ENCODE results near the gene PTRHD1. TPM values are rescaled to one million over a fixed set of nuclear protein-coding genes. Genes with fewer than 3 reads are reported as not detected.

PTRHD1 gene
- total RNA-seq, 5 donors from 2014 or later (not counting 1 experiment from before 2014, with no cell fraction given) = 13.6 to 20.1 (median 14.9) TPM

GRCh38 chr2:24744356-24744755, 48.8 kb downstream of the PTRHD1 start:
- ChIA-PET POLR2A (no interaction called here), CTCF (no interaction called here)
- no peaks in the 10 kb centered on the region for H3K27me3 Mint-ChIP-seq
- no peaks in the 10 kb centered on the region for H3K27me3 ChIP-seq (replicated peaks in 1 of 2; ENCODE audit: control insufficient read depth in 2 of 2, extremely low read depth in 1 of 2, insufficient read depth in 2 of 2, low read length in 1 of 2)
- peaks cover 19 to 22% (median 20%) of the 10 kb centered on the region in 3 donors for H3K4me1 Mint-ChIP-seq
- no peak overlapping the region for H3K4me3 ChIP-seq (ENCODE audit: control insufficient read depth in 1 of 2, extremely low read depth in 1 of 2, low read length in 1 of 2)
- peaks cover 32% of the 10 kb centered on the region for H3K36me3 Mint-ChIP-seq
- no CpG with 5 or more reads among the region's 1 CpG for WGBS (ENCODE audit: insufficient coverage)
- no peak overlapping the region for H3K27ac Mint-ChIP-seq
- peaks cover 3 to 7% of the 10 kb centered on the region in 2 experiments for H3K4me1 ChIP-seq (ENCODE audit: control insufficient read depth in 1 of 2, extremely low read depth in 1 of 2, insufficient read depth in 2 of 2, low read length in 2 of 2)
- H3K9me3 Mint-ChIP-seq = no peaks in the 10 kb centered on the region
- no peak for ATAC-seq (replicated peaks in 1 of 4)
- no peak overlapping the region for H3K4me3 Mint-ChIP-seq
- no peak overlapping the region for H3K27ac ChIP-seq (ENCODE audit: low read length)
- DNase-seq = no peak
- peaks cover 0 to 18% of the 10 kb centered on the region in 2 donors for H3K36me3 ChIP-seq (ENCODE audit: control insufficient read depth in 2 of 2, extremely low read depth in 1 of 2, insufficient read depth in 1 of 2, low read length in 1 of 2)
- H3K9me3 ChIP-seq = no peaks in the 10 kb centered on the region

- ATAC-seq (replicated peaks in 1 of 4) = peak in 2 of 4 experiments; percentile 36 to 50
- Histone ChIP-seq H3K27me3 (replicated peaks in 1 of 2; ENCODE audit: control insufficient read depth in 2 of 2, extremely low read depth in 1 of 2, insufficient read depth in 2 of 2, low read length in 1 of 2) (no peaks in the 10 kb centered on the region), H3K36me3 (ENCODE audit: control insufficient read depth in 2 of 2, extremely low read depth in 1 of 2, insufficient read depth in 1 of 2, low read length in 1 of 2) (peaks cover 0 to 18% of the 10 kb centered on the region in 2 donors), H3K9me3 (no peaks in the 10 kb centered on the region), H3K27ac (ENCODE audit: low read length) (no peak overlapping the region), H3K4me3 (ENCODE audit: control insufficient read depth in 1 of 2, extremely low read depth in 1 of 2, low read length in 1 of 2) (no peak overlapping the region), H3K4me1 (ENCODE audit: control insufficient read depth in 1 of 2, extremely low read depth in 1 of 2, insufficient read depth in 2 of 2, low read length in 2 of 2) (peaks cover 3 to 5% of the 10 kb centered on the region in 2 experiments)
- Mint-ChIP-seq H3K27me3 (no peaks in the 10 kb centered on the region), H3K4me1 (peaks cover 19 to 23% (median 20%) of the 10 kb centered on the region in 3 donors), H3K27ac (no peak overlapping the region), H3K4me3 (no peak overlapping the region), H3K36me3 (peaks cover 28% of the 10 kb centered on the region), H3K9me3 (no peaks in the 10 kb centered on the region)
- ChIA-PET POLR2A (no interaction called here), CTCF (no interaction called here)
- no CpG with 5 or more reads among the region's 3 CpGs for WGBS (ENCODE audit: insufficient coverage)
- peak in 1 of 35 experiments; percentile 33 for DNase-seq
Measured at GRCh38 chr2:24743924-24744323, 49.3 kb downstream of the PTRHD1 start.

GRCh38 chr2:24742730-24743129, 50.5 kb downstream of the PTRHD1 start:
- no peak overlapping the region for H3K27ac Mint-ChIP-seq
- peaks cover 28% of the 10 kb centered on the region for H3K36me3 Mint-ChIP-seq
- H3K27ac ChIP-seq (ENCODE audit: low read length) = no peak overlapping the region
- H3K4me3 ChIP-seq (ENCODE audit: control insufficient read depth in 1 of 2, extremely low read depth in 1 of 2, low read length in 1 of 2) = no peak overlapping the region
- no CpG with 5 or more reads among the region's 1 CpG for WGBS (ENCODE audit: insufficient coverage)
- DNase-seq (no peak), ATAC-seq (replicated peaks in 1 of 4) (no peak)
- H3K4me1 ChIP-seq (ENCODE audit: control insufficient read depth in 1 of 2, extremely low read depth in 1 of 2, insufficient read depth in 2 of 2, low read length in 2 of 2) = peaks cover 3 to 5% of the 10 kb centered on the region in 2 experiments
- no peaks in the 10 kb centered on the region for H3K27me3 ChIP-seq (replicated peaks in 1 of 2; ENCODE audit: control insufficient read depth in 2 of 2, extremely low read depth in 1 of 2, insufficient read depth in 2 of 2, low read length in 1 of 2)
- H3K4me3 Mint-ChIP-seq = no peak overlapping the region
- peaks cover 19 to 25% (median 20%) of the 10 kb centered on the region in 3 donors for H3K4me1 Mint-ChIP-seq
- no peaks in the 10 kb centered on the region for H3K27me3 Mint-ChIP-seq
- H3K9me3 Mint-ChIP-seq = no peaks in the 10 kb centered on the region
- POLR2A ChIA-PET = interaction anchor here in 1 of 2 donors (0.7 kb wide), 1 partner anchor 745 kb away, joined by 3 read pairs; no protein-coding TSS in a partner anchor
- no peaks in the 10 kb centered on the region for H3K9me3 ChIP-seq
- CTCF ChIA-PET = no interaction called here
- H3K36me3 ChIP-seq (ENCODE audit: control insufficient read depth in 2 of 2, extremely low read depth in 1 of 2, insufficient read depth in 1 of 2, low read length in 1 of 2) = peaks cover 0 to 18% of the 10 kb centered on the region in 2 donors

- H3K4me3 ChIP-seq (ENCODE audit: control insufficient read depth in 1 of 2, extremely low read depth in 1 of 2, low read length in 1 of 2) = no peak overlapping the region
- H3K9me3 ChIP-seq = no peaks in the 10 kb centered on the region
- H3K27ac Mint-ChIP-seq = peak overlapping the region; percentile 56 to 61
- H3K27me3 Mint-ChIP-seq = no peaks in the 10 kb centered on the region
- no peaks in the 10 kb centered on the region for H3K27me3 ChIP-seq (replicated peaks in 1 of 2; ENCODE audit: control insufficient read depth in 2 of 2, extremely low read depth in 1 of 2, insufficient read depth in 2 of 2, low read length in 1 of 2)
- H3K27ac ChIP-seq (ENCODE audit: low read length) = peak overlapping the region; percentile 66
- ATAC-seq (replicated peaks in 1 of 4) = no peak
- ChIA-PET CTCF (no interaction called here), POLR2A (interaction anchor here (0.6 to 0.7 kb wide), 2 partner anchors 9 to 11 kb away, joined by 3 to 4 read pairs; no protein-coding TSS in a partner anchor)
- H3K36me3 Mint-ChIP-seq = peaks cover 22% of the 10 kb centered on the region
- H3K4me3 Mint-ChIP-seq = no peak overlapping the region
- peaks cover 20 to 24% (median 20%) of the 10 kb centered on the region in 3 donors for H3K4me1 Mint-ChIP-seq
- H3K4me1 ChIP-seq (ENCODE audit: control insufficient read depth in 1 of 2, extremely low read depth in 1 of 2, insufficient read depth in 2 of 2, low read length in 2 of 2) = peaks cover 0 to 3% of the 10 kb centered on the region in 2 experiments
- H3K9me3 Mint-ChIP-seq = no peaks in the 10 kb centered on the region
- no CpG with 5 or more reads among the region's 1 CpG for WGBS (ENCODE audit: insufficient coverage)
- no peak for DNase-seq
- H3K36me3 ChIP-seq (ENCODE audit: control insufficient read depth in 2 of 2, extremely low read depth in 1 of 2, insufficient read depth in 1 of 2, low read length in 1 of 2) = peaks cover 0 to 15% of the 10 kb centered on the region in 2 donors
Measured at GRCh38 chr2:24740142-24740541, 53.0 kb downstream of the PTRHD1 start.

Other genes with a start within 250 kb of the PTRHD1 start
- gene CENPO, start within 50 bp of the PTRHD1 start, total RNA-seq = 1 to 10 TPM; 4.8 to 8.4 (median 6.4) TPM
- gene ADCY3, start 126.8 kb upstream of the PTRHD1 start, total RNA-seq = 10 to 100 TPM; 21.4 to 35.6 (median 32.8) TPM
- gene DNAJC27, start 178.6 kb upstream of the PTRHD1 start, total RNA-seq = 10 to 100 TPM; 10.0 to 15.2 (median 12.7) TPM
- under 1 TPM in 3 of 5 donors, not detected in 2; 0.09 to 0.10 (median 0.09) TPM for gene EFR3B, start 248.7 kb upstream of the PTRHD1 start, total RNA-seq

Measured in T-cell (primary cell).